Rectal smooth muscle tissue (tissue), 1 donor: ENCODE measurements around the gene DNAJC3.

ENCODE experiments used
- H3K27ac ChIP-seq: one replicate; pipeline ENCODE4 v1.7.0; 2013; ENCODE audit warnings: low read depth, low read length, inconsistent platforms
- H3K27me3 ChIP-seq: one replicate; pipeline ENCODE4 v1.7.0; 2013; ENCODE audit warnings: low read length; ENCODE audit not compliant: control insufficient read depth, insufficient read depth
- H3K36me3 ChIP-seq: one replicate; pipeline ENCODE4 v1.7.0; 2013; ENCODE audit warnings: low read length; ENCODE audit not compliant: control insufficient read depth, insufficient read depth
- H3K4me1 ChIP-seq: one replicate; pipeline ENCODE4 v1.7.0; 2013; ENCODE audit warnings: low read length; ENCODE audit not compliant: control insufficient read depth, insufficient read depth
- H3K4me3 ChIP-seq: one replicate; pipeline ENCODE4 v1.7.0; 2013; ENCODE audit warnings: low read length
- H3K9ac ChIP-seq: one replicate; pipeline ENCODE4 v1.7.0; 2013; ENCODE audit warnings: low read length

DNAJC3 gene

GRCh38 chr13:95793781-95794180 lies 116.8 kb downstream of the DNAJC3 start:
- Histone ChIP-seq H3K27me3 (no peaks in the 10 kb centered on the region), H3K4me1 (no peaks in the 10 kb centered on the region), H3K9ac (no peak overlapping the region), H3K27ac (no peak overlapping the region), H3K36me3 (peaks cover 8% of the 10 kb centered on the region), H3K4me3 (no peak overlapping the region)

DNA sequence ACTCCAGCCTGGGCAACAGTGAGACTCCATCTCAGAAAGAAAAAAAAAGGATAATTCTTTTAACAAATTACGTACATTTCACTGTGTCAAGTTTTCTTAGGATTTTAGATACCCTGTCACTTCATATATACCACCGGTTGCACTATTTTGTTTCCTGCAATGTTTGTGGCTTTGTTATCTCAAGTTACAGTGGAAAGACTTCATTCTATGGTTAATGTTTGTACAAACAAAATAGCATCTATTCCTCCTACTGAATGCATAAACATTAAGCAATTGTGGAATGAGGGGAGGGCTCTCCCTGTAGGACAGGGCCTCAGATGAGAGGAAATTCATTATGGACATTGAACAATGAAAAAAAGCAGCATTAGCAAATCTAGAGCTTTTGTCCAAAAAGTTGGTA lies 120.1 kb downstream of the DNAJC3 start:
- Histone ChIP-seq H3K4me3 (no peak overlapping the region), H3K27ac (no peak overlapping the region), H3K4me1 (no peaks in the 10 kb centered on the region), H3K27me3 (no peaks in the 10 kb centered on the region), H3K36me3 (peaks cover 2% of the 10 kb centered on the region), H3K9ac (no peak overlapping the region)

GRCh38 chr13:95800436-95800835 lies 123.5 kb downstream of the DNAJC3 start:
- no peak overlapping the region for H3K27ac ChIP-seq
- no peak overlapping the region for H3K4me3 ChIP-seq

DNA sequence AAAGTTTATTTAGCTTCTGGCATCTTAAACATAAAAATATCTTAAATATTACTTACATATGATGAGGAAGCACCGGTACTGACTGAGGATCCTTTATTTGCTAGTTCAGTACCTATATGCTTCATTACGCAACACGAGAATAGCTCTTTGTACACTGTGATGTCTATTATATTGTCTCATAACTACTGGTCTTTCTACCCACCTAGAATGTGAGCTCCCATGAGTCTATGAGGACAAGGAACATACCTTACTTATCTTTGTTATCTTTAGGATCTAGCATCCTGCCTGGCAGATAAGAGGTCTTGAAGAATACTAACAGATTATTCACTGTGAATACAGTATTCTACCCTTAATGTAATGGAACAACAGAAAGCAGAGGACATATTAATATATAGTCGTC lies 124.9 kb downstream of the DNAJC3 start:
- Histone ChIP-seq H3K9ac (no peak overlapping the region), H3K27me3 (no peaks in the 10 kb centered on the region), H3K27ac (no peak overlapping the region), H3K36me3 (no peaks in the 10 kb centered on the region), H3K4me3 (no peak overlapping the region), H3K4me1 (no peaks in the 10 kb centered on the region)

More at GRCh38 chr13:95800436-95800835, 123.5 kb downstream of the DNAJC3 start:
- Histone ChIP-seq H3K9ac (no peak overlapping the region), H3K27me3 (no peaks in the 10 kb centered on the region), H3K4me1 (no peaks in the 10 kb centered on the region), H3K36me3 (no peaks in the 10 kb centered on the region)

GRCh38 chr13:95805921-95806320 lies 129.0 kb downstream of the DNAJC3 start:
- H3K9ac ChIP-seq = no peak overlapping the region
- no peaks in the 10 kb centered on the region for H3K27me3 ChIP-seq
- H3K4me1 ChIP-seq = no peaks in the 10 kb centered on the region
- H3K4me3 ChIP-seq = no peak overlapping the region
- H3K27ac ChIP-seq = no peak overlapping the region
- peaks cover 8% of the 10 kb centered on the region for H3K36me3 ChIP-seq

DNA sequence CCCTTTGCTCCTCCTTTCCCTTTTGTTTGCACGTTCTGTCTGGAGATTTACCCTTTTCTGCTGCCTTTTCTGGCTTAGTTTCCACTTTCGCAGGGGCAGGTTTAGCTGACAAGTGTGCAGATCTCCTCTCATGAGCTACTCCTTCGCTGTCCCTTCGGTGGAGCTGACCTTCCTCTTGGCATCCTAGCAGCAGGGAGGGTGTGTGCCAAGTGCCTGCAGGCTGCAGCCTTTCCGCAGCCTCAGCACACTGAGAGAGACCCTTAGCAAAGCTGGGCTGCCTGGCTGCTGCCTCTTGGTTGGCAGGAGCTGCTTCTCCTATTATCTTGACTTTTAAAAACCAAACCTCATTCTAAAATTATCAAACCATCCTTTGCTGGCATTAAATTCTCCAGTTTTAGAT lies 132.5 kb downstream of the DNAJC3 start:
- H3K9ac ChIP-seq = no peak overlapping the region
- no peak overlapping the region for H3K27ac ChIP-seq
- no peaks in the 10 kb centered on the region for H3K27me3 ChIP-seq
- no peak overlapping the region for H3K4me3 ChIP-seq
- H3K4me1 ChIP-seq = no peaks in the 10 kb centered on the region
- H3K36me3 ChIP-seq = peaks cover 10% of the 10 kb centered on the region

DNA sequence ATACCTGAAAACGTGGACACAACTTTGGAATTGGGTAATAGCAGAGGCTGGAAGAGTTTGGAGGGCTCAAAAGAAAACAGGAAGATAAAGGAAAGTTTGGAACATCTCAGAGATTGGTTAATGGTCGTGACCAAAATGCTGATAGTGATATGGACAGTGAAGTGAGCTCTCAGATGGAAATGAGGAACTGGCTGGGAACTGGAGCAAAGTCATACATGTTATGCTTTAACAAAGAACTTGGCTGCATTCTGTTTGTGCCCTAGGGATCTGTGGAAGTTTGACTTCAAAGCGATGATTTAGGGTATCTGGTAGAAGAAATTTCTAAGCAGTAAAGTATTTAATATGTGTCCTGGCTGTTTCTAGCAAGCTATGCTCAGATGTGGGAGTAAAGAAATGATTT lies 136.2 kb downstream of the DNAJC3 start:
- no peak overlapping the region for H3K9ac ChIP-seq
- H3K4me3 ChIP-seq = no peak overlapping the region
- H3K4me1 ChIP-seq = no peaks in the 10 kb centered on the region
- H3K27ac ChIP-seq = no peak overlapping the region
- no peaks in the 10 kb centered on the region for H3K27me3 ChIP-seq
- peaks cover 10% of the 10 kb centered on the region for H3K36me3 ChIP-seq

GRCh38 chr13:95814495-95814894 lies 137.6 kb downstream of the DNAJC3 start:
- Histone ChIP-seq H3K27me3 (no peaks in the 10 kb centered on the region), H3K27ac (no peak overlapping the region)

GRCh38 chr13:95822303-95822702 lies 145.4 kb downstream of the DNAJC3 start:
- no peak overlapping the region for H3K4me3 ChIP-seq
- peaks cover 3% of the 10 kb centered on the region for H3K36me3 ChIP-seq

More at GRCh38 chr13:95814495-95814894, 137.6 kb downstream of the DNAJC3 start:
- H3K4me1 ChIP-seq = no peaks in the 10 kb centered on the region
- H3K4me3 ChIP-seq = no peak overlapping the region
- no peak overlapping the region for H3K9ac ChIP-seq
- peaks cover 7% of the 10 kb centered on the region for H3K36me3 ChIP-seq

DNA sequence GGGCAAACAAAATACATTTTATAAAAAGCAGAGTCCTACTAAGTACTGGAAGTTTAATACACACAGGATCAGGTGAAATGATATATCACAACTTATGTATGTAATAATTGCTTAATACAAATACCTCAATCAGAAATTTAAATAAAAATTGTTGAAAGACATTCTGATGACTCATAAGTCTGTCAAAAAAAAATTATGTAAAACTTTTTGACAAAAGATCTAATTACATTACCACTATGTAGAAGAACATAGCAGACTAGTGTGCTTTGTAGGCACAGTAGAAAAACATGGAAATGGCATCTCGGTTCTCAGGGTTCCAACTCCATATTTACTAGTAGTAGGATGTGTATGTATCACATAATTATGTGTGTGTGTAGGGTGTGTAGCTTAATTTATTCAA lies 156.2 kb downstream of the DNAJC3 start:
- H3K9ac ChIP-seq = no peak overlapping the region
- no peaks in the 10 kb centered on the region for H3K4me1 ChIP-seq
- no peaks in the 10 kb centered on the region for H3K27me3 ChIP-seq
- H3K4me3 ChIP-seq = no peak overlapping the region
- no peaks in the 10 kb centered on the region for H3K36me3 ChIP-seq
- H3K27ac ChIP-seq = no peak overlapping the region

More at GRCh38 chr13:95822303-95822702, 145.4 kb downstream of the DNAJC3 start:
- Histone ChIP-seq H3K4me1 (no peaks in the 10 kb centered on the region), H3K27ac (no peak overlapping the region), H3K9ac (no peak overlapping the region), H3K27me3 (no peaks in the 10 kb centered on the region)

- Histone ChIP-seq H3K36me3 (no peaks in the 10 kb centered on the region), H3K9ac (no peak overlapping the region), H3K4me3 (no peak overlapping the region), H3K4me1 (no peaks in the 10 kb centered on the region), H3K27ac (no peak overlapping the region), H3K27me3 (no peaks in the 10 kb centered on the region)
These were observed 156.8 kb downstream of the DNAJC3 start for GRCh38 chr13:95833719-95834118.

DNA sequence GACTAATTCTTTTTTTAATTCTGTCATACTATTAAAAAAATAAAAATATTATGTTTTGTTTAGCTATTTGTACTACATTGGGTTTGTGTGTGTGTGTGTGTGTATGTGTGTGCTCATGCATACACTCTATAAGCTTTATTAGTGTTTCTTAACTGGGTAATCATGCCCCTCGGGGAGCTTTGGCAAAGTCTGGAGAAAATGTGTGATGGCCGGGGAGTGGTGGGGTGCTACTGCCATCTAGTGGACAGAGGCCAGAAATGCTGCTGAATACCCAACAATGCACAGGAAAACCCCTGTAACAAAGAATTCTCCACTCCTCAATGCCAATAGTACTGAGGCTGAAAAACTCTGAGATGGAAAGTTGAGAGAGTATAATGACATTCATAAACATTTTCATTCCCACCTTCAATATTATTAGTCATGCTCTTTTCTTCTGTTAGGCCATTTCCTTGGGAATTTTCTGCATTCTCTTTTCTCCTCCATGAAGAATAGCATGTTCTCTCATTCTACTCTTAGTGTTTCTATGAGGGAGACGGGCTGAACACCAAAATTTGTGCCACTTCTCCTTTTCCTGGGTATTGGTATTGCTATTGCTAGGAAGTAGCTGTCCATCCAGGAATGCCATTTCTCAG lies 157.3 kb downstream of the DNAJC3 start:
- Histone ChIP-seq H3K36me3 (no peaks in the 10 kb centered on the region), H3K27ac (no peak overlapping the region)

DNA sequence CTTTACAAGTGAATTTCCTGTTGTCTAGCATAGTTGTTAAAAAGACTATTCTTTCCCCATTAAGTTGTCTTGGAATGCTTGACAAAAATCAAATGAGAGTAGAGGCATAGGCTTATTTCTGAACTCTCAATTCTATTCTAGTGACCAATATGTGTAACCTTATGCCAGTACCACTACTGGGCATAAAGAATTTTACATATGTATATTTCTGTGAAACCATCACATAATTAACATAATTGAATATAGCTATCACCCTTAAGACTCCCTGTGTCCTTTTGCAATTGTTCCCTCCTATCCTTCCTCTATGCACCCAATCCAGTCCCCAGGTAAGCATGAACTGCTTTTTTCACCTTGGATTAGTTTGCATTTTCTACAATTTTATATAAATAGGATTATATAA lies 165.0 kb downstream of the DNAJC3 start:
- Histone ChIP-seq H3K4me1 (no peaks in the 10 kb centered on the region), H3K4me3 (no peak overlapping the region), H3K27me3 (no peaks in the 10 kb centered on the region), H3K36me3 (no peaks in the 10 kb centered on the region), H3K27ac (no peak overlapping the region), H3K9ac (no peak overlapping the region)

More for the DNA sequence above, 157.3 kb downstream of the DNAJC3 start:
- Histone ChIP-seq H3K9ac (no peak overlapping the region), H3K4me1 (no peaks in the 10 kb centered on the region), H3K4me3 (no peak overlapping the region), H3K27me3 (no peaks in the 10 kb centered on the region)
